Measurements from ENCODE around the gene FAM32A. TPM values are rescaled to one million over a fixed set of nuclear protein-coding genes. Genes with fewer than 3 reads are reported as not detected.
A peak's percentile ranks its signal among the peaks of the same experiment; 100 is the strongest.

FAM32A gene
- total RNA-seq, 1 experiment from 2014 or later = 44.6 TPM

- no TSS peak for BruUV-seq (replicated peaks)
- no peaks in the 10 kb centered on the region for H3K27me3 ChIP-seq (ENCODE audit: control insufficient read depth, insufficient read depth, low read length)
- peak; percentile 54 for DNase-seq (ENCODE audit: low read depth, low spot score)
- TF ChIP-seq REST (IDR thresholded peaks at IDR 0.05; ENCODE audit: insufficient read depth in 1 of 2, low read depth in 2 of 2, low read length in 1 of 2) (no peak), POLR2AphosphoS5 (IDR thresholded peaks at IDR 0.05; ENCODE audit: low read depth, low read length) (no peak), SIN3A (IDR thresholded peaks at IDR 0.05; ENCODE audit: borderline replicate concordance, insufficient read depth, low read depth, low read length) (no peak), CTCF (IDR thresholded peaks at IDR 0.05) (no peak)
- ChIA-PET POLR2A (interaction anchor here (0.6 to 0.7 kb wide), 2 partner anchors 802 to 1544 kb away, joined by 3 read pairs; no protein-coding TSS in a partner anchor), CTCF (no interaction called here)
- H3K36me3 ChIP-seq (ENCODE audit: control insufficient read depth, insufficient read depth, low read length) = no peaks in the 10 kb centered on the region
- peaks cover 2% of the 10 kb centered on the region; the same call in 1 of the 2 replicates for H3K4me1 ChIP-seq (ENCODE audit: control insufficient read depth, insufficient read depth, low read length)
- no peak overlapping the region for H3K4me3 ChIP-seq (ENCODE audit: low read depth in 2 of 2, low read length in 2 of 2)
- ATAC-seq = peak; percentile 55; the same call in 1 of the 2 replicates
- no peaks in the 10 kb centered on the region for H3K9me3 ChIP-seq (ENCODE audit: control insufficient read depth, insufficient read depth, low read depth, low read length)
- intact Hi-C loops (cut with micrococcal nuclease; ENCODE audit: unreplicated experiment) = no loop called here
- no peak overlapping the region for H3K27ac ChIP-seq (ENCODE audit: low read length)
- in situ Hi-C loops (cut with HindIII; ENCODE audit: low pct_unique_long_range_greater_than_20kb, low sequenced_read_pairs) = no loop called here
Observed at GRCh38 chr19:16161840-16162239, 23.4 kb upstream of the FAM32A start.

DNA sequence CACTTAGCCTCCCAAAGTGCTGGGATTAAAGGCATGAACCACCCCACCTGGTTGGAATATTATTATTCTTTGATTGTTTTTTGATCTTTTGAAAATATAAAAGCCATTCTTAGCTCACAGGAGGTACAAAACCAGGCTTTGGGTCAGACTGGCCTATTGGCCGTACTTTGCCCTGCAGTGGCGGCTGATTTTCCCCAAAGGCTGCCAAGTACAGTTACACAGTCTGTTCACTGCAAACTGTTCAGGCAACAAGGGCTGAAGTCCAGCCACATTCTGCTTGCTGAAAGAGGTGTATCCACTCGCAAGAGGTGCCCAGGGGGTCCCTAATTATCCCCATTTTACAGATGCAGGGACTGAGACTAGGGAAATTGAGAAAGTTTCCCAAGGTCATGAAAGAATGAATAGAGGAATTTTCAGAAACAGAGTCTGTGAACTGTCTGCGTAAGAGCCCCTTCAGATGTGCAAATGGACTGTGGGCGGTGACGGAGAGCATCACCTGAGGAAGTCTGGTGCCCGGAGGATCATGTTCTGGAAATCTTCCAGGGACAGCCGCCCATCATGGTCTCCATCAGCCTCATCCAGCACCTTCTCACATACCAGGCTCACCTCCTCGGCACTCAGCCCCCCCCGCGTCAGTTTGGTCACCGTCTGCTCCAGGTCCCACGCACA lies 20.9 kb upstream of the FAM32A start:
- no TSS peak for BruUV-seq (replicated peaks)
- H3K4me1 ChIP-seq (ENCODE audit: control insufficient read depth, insufficient read depth, low read length) = peaks cover 2% of the 10 kb centered on the region; the same call in 1 of the 2 replicates
- no peak for TF ChIP-seq SIN3A (IDR thresholded peaks at IDR 0.05; ENCODE audit: borderline replicate concordance, insufficient read depth, low read depth, low read length)
- no peak for TF ChIP-seq REST (IDR thresholded peaks at IDR 0.05; ENCODE audit: insufficient read depth in 1 of 2, low read depth in 2 of 2, low read length in 1 of 2)
- TF ChIP-seq TCF7L2 (IDR thresholded peaks at IDR 0.05; ENCODE audit: low read depth, low read length) = no peak
- no peak for TF ChIP-seq POLR2AphosphoS5 (IDR thresholded peaks at IDR 0.05; ENCODE audit: low read depth, low read length)
- TF ChIP-seq CTCF (IDR thresholded peaks at IDR 0.05) = no peak
- no peaks in the 10 kb centered on the region for H3K9me3 ChIP-seq (ENCODE audit: control insufficient read depth, insufficient read depth, low read depth, low read length)
- POLR2A ChIA-PET = no interaction called here
- H3K27ac ChIP-seq (ENCODE audit: low read length) = no peak overlapping the region
- no peak overlapping the region for H3K4me3 ChIP-seq (ENCODE audit: low read depth in 2 of 2, low read length in 2 of 2)
- H3K27me3 ChIP-seq (ENCODE audit: control insufficient read depth, insufficient read depth, low read length) = no peaks in the 10 kb centered on the region
- in situ Hi-C loops (cut with HindIII; ENCODE audit: low pct_unique_long_range_greater_than_20kb, low sequenced_read_pairs) (no loop called here), intact Hi-C loops (cut with micrococcal nuclease; ENCODE audit: unreplicated experiment) (no loop called here)
- CTCF ChIA-PET = no interaction called here
- no peak for DNase-seq (ENCODE audit: low read depth, low spot score)
- no peaks in the 10 kb centered on the region for H3K36me3 ChIP-seq (ENCODE audit: control insufficient read depth, insufficient read depth, low read length)
- ATAC-seq = no peak
